ENCODE data around the gene PCNX2.

The PCNX2 gene

GRCh38 chr1:232950197-232951176, 345.0 kb downstream of the PCNX2 start, which contains the start of gene NTPCR:
Gene NTPCR (plus strand): TSS chr1:232950611. CDS start chr1:232950711, 100 bp downstream.
- DNase-seq = peak; percentile 94

DNA sequence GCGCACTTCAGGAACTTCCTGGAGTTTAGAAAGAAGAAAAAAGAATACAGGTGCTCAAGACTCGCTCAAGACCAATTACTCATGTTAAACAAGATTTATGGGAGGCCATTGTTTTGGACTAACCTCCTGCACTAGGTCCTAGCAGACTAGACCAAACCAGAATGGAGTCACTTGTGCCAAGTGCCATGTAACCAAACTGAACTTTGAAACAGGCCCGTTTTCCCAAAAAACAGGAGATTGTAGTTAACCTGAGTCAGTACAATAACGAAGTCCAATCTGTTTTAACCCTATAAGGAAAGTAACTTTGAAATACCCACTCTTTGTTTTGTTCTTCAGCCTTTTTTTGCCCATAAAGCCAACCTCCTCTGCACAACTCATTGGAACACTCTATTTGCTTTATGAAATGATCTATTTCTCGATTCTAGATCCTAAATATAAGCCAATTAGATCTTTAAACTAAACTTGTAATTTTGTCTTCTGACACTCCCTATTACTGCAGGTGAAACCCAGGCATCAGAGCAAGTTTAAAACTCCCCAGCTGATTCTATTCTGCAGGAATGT, 345.8 kb downstream of the PCNX2 start:
- DNase-seq = no peak

- no peak for DNase-seq
Observed at GRCh38 chr1:232944347-232944746, 351.2 kb downstream of the PCNX2 start.

GRCh38 chr1:232943679-232944252, 351.8 kb downstream of the PCNX2 start:
- DNase-seq = peak; percentile 38 to 42

DNA sequence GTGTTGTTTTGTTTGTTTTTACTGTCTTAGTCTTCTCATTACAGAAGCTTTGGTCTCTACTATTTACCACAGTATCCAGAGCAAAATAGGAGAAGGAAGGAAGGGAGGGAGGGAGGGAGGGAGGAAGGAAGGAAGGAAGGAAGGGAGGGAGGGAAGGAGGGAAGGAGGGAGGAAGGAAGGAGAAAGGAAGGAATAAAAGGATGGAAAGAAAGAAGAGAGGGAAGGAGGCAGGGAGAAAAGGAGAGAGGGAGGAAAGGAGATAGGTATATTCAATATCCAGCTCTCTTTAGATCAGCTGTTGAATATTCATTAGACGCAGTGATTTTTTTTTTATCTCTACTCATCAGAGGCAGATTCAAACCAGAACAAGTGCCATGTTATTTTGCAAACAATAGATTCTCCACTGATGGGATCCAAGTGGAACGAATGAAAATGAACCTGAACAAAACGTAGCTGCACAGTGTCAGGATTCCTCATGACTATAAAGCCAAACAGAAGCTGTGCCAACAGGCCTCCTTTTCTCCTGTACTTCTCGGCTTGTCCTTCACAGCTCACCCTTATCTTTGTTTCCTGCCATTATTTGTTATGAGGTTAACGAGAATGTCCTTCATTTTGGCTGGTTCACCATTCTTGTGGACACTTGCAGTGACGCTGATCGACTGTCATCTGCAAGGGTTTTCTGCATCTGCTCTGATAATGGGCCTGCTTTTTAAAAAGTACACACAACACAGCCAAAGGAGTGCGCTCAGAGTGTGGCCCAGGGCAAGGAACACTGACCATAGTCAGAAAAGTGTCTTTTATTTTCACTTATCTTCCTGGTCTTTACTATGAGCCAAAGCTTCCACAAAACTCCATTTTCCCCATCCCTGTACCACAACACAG, 352.9 kb downstream of the PCNX2 start:
- no peak for DNase-seq

GRCh38 chr1:232940262-232940661, 355.3 kb downstream of the PCNX2 start:
- DNase-seq = no peak

- no peak for DNase-seq
Observed at GRCh38 chr1:232939748-232940147, 355.8 kb downstream of the PCNX2 start.

- no peak for DNase-seq
Observed at GRCh38 chr1:232938926-232939325, 356.6 kb downstream of the PCNX2 start.

GRCh38 chr1:232937741-232938375, 357.7 kb downstream of the PCNX2 start:
- DNase-seq = no peak

- DNase-seq = no peak
Observed at GRCh38 chr1:232936941-232937340, 358.6 kb downstream of the PCNX2 start.

All from activated CD4-positive, alpha-beta T cell treated with anti-CD3 and anti-CD28 coated beads, Interleukin-2, amount 50 U/mL, for 4 hours (primary cell).